Stimulated activated CD4-positive, alpha-beta T cell treated with anti-CD3 and anti-CD28 coated beads, Interleukin-12 subunit alpha, Interleukin-12 subunit beta, amount 100 ng/mL, for 24 hours (primary cell): Measurements from ENCODE around the gene COL9A1.

Experiments used
- DNase-seq, 2 experiments: peaks; one replicate each; pipeline ENCODE4 v3.0.0-alpha.2; 2020; ENCODE audit warnings: low read depth in 2 of 2

The COL9A1 gene

GRCh38 chr6:70289299-70289698, 13.6 kb downstream of the COL9A1 start:
- no peak for DNase-seq

- DNase-seq, result no peak
Measured at GRCh38 chr6:70286905-70287304, 16.0 kb downstream of the COL9A1 start.

- DNase-seq, result no peak
Measured at GRCh38 chr6:70285201-70285600, 17.7 kb downstream of the COL9A1 start.

- DNase-seq, result no peak
Measured at GRCh38 chr6:70282919-70283461, 19.9 kb downstream of the COL9A1 start.

GRCh38 chr6:70282312-70282918, 20.5 kb downstream of the COL9A1 start:
- DNase-seq, result no peak

DNA sequence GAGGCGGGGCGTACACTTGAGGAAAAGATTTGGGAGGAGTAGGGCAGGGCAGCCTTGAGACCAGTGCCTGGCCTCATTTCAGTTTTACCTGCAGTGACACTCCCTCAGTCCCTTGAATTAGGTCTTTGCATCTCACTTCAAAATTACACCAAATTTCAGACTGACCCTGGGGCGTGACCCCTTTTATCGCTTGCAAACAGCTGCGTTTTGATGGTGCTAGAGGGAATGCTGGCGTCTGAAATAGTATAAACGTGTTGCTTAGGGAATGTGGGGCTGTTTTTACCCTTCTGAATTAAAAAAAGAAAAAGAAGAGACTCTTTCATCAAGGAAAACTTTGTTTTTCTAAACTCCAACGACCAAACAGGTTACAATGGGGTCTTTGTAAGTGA, 21.0 kb downstream of the COL9A1 start:
- no peak for DNase-seq

- no peak for DNase-seq
Measured at GRCh38 chr6:70280400-70280853, 22.5 kb downstream of the COL9A1 start.

DNA sequence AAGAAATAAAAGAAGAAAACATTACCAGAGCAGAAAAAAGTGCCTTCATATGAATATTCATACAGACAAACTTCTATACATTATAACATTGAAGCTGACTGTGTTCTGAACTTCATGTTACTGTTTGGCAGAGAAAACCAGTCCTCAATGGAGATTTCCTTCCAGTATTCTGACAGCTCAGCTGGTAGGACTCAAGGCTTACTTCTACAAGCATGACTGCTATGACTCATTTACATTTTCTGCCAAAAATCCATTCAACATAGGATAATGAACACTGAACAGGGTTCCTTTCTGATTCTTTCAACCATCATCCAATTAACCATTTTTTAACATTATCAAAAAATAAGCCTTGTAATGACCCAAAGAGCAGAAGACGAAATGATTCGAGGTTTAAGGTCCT, 25.4 kb downstream of the COL9A1 start:
- DNase-seq, result no peak

- DNase-seq, result no peak
Measured at GRCh38 chr6:70274338-70274737, 28.5 kb downstream of the COL9A1 start.

DNA sequence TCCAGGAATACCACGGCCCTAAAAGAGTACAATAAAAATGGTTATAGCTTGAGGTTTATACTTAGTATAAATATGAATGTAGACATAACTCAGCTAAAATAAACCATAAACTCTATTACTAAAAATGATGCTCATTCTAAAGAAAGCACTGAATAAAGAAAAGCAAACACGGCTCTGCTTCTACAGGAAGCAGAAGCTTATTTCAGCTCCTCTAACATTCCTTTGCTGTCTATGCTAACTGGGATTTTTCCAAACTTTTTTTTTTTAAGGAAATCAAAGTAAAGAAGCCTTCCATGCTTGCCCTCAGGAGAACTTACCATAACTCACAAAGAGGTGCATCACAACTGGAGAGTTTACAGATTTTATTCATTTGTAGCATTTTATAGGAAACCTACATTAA, 30.8 kb downstream of the COL9A1 start:
- no peak for DNase-seq

DNA sequence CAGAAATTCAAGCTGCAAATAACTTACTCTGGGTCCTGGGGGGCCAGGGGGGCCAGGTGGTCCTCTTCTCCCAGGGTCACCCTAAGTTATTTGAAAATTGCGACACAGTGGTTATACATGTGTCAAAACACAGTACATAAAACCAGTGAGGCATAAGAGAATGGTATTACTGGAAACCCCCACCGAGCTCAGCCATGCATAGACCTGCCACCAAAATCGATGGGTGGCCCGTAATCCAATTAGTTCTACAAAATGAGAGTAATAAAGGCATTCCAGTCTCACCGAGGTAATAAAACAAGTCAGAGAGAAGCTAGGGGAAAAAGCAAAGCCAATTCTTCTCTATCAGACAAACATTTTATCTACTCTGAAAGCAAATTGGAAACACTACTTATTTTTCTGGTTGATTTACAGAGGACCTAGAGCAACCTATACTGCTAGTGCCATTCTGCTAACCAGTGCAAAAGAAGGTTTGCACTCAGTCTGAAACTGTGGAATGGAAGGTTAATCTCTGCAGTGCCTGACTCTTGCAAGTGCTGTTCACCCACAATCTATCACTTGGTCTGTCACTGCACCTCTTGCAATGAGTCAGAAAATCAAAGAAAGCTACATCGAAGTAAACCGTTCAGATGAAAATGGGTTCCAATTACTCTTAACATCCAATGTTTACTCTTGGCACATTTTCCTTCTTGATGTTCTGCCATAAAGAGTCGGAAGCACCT, 32.4 kb downstream of the COL9A1 start:
- no peak for DNase-seq

GRCh38 chr6:70266142-70266541, 36.7 kb downstream of the COL9A1 start:
- DNase-seq, result no peak

- DNase-seq, result no peak
Measured at GRCh38 chr6:70264306-70264705, 38.6 kb downstream of the COL9A1 start.

DNA sequence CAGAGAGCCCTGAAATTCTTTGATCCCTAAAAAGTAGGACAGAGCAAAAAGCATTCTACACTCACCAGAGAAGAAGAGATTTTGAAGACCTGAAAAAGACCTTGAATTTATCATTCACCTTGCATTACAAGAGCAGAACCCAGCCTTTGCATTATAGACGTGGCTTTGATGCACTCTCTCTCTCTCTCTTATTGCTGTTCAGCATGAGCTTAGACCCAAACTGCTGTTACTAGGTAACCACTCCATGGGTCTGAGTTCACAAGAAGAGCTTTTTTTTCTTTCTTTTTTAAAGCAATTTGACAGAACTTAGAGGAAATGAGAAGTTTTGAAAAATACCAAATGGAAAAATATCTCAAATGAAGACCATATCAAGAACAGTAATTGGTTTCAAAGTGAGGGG, 44.4 kb downstream of the COL9A1 start:
- no peak for DNase-seq

DNA sequence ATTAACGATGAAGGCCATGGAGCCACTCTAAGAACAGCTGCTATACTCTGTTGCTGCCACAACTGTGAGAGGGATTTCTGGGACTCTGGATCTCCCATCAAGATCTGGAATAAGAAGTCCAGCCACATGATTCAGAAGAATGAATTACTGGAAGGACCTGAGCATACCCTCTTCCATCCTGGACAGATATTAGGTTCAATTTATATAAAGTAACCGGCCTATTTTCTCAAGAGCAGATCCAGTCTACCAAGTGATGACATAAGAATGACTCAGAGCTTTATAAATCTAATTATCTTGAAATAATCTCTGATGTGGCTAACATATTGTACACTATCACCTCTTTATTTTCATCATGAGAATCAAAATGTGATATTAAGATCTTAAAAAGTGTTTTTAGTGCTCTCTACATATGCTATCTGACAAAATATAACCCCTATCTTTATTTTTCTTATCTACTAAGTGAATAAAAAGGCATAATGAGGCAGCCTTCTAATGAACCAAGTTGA, 45.1 kb downstream of the COL9A1 start:
- no peak for DNase-seq

DNA sequence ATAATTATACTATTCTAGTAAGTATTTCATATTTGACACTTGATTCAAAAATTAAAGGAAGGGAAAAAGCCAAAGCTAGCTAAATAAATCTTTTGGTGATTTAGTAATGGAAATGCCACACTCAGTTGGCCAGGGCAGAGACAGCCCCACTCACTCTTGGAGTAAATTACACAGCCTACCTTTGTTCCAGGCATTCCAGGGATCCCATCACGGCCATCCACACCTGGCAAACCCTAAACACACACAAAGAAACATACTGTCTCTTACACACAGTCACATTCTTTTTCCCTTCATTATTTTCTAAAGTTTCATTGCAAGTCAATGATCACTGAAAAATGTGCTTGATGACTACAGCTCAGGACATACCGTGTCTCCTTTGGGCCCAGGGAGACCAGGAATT, 48.1 kb downstream of the COL9A1 start:
- no peak for DNase-seq

DNA sequence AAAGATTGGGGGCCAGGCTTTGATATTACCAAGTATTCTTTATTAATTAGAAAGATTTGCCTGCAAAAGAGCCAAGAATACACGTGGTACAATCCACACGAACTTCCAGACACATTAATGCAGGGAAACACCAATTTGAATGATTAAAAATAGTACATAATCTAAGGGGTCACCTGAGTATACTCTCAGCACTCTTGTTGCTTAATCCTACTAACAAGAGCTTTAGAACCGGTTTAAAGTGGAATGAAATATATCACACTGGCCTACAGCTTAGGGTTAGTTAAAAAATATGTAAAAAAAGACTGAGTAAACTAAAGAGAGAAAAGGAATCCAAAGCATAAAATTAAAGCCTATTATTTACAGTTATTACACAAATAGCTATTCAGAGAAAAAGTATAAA, 49.0 kb downstream of the COL9A1 start:
- DNase-seq, result no peak

DNA sequence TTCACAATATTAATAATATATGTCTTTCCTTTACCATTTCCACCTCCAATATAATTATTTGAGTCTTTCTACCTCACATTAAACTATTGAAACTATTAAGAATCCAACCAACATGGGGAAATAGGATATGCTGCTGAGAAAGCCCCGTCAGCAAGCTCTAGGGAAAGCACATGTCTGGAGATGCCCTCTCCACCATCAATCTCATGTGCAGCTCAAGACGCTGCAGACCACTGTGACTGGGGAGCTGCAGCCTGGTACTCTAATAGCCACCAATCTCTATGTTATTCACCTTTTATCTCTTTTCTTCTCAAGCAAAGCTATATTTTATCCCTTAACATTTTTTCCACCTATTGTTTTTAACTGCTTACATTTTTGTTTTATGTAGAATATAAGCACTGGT, 50.3 kb downstream of the COL9A1 start:
- DNase-seq, result no peak

- no peak for DNase-seq
Measured at GRCh38 chr6:70246118-70246517, 56.8 kb downstream of the COL9A1 start.

- DNase-seq, result no peak
Measured at GRCh38 chr6:70241991-70242420, 60.9 kb downstream of the COL9A1 start.

- DNase-seq, result no peak
Measured at GRCh38 chr6:70241031-70241430, 61.9 kb downstream of the COL9A1 start.

DNA sequence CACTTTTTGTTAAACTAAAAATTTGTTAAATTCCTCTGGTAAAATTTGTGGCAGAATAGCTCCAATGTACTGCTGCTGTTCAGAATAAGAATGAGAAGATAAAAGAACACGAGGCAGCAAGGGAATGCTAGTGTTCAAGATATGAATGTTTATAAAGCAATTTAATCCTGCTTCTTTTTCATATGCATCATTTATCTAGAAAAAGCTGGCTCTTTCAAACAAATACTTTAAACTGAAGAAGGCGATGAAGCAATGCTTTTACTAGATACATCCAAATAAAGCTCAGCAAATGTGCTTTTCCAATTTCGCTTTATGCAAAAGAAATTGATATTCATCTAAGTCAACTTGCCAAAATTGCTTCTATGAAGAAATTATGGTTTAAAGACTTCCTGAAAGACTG, 66.5 kb downstream of the COL9A1 start:
- no peak for DNase-seq

DNA sequence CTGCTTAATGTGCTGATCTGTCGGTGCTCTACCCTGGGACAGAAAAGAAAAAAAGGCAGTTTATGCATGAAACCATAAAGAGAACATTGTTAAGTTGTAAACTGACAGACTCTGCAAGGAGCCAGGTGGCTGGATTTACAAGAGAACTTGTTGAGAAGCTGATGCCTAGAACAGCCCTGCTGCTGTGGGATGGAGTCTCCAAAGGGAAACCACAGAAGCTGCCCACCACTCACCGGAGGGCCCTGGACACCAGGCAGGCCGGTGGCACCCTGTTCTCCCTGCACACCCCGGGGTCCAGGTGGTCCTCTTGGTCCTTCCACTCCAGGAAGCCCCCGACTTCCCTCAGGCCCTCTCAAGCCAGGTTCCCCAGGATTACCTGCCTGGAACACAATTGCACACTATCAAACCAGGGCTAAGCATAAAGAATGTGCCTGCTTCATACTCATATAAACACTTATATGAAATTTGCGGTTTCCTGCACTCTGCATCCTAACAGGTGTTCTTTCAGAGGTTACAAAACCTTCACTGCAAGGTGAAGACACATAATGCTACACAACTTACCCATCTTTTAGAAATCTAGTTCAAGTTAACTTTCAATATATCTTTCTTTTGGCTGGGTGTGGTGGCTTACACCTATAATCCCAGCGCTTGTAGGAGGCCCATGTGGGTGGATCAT, 68.2 kb downstream of the COL9A1 start:
- DNase-seq, result no peak
